HG03066 (cell line): ENCODE results near the gene FGF11.
"Not testable (repeated sequence)": the region's sequence is repeated elsewhere in the genome, so short reads cannot be mapped to it uniquely, and the experiment has no call there.

ENCODE experiments used
- ATAC-seq: cut with Tn5 transposase; IDR thresholded peaks from one replicate; pipeline ENCODE4 v1.9.1; 2021; ENCODE audit warnings: low read depth; ENCODE audit not compliant: unreplicated experiment

Gene FGF11

DNA sequence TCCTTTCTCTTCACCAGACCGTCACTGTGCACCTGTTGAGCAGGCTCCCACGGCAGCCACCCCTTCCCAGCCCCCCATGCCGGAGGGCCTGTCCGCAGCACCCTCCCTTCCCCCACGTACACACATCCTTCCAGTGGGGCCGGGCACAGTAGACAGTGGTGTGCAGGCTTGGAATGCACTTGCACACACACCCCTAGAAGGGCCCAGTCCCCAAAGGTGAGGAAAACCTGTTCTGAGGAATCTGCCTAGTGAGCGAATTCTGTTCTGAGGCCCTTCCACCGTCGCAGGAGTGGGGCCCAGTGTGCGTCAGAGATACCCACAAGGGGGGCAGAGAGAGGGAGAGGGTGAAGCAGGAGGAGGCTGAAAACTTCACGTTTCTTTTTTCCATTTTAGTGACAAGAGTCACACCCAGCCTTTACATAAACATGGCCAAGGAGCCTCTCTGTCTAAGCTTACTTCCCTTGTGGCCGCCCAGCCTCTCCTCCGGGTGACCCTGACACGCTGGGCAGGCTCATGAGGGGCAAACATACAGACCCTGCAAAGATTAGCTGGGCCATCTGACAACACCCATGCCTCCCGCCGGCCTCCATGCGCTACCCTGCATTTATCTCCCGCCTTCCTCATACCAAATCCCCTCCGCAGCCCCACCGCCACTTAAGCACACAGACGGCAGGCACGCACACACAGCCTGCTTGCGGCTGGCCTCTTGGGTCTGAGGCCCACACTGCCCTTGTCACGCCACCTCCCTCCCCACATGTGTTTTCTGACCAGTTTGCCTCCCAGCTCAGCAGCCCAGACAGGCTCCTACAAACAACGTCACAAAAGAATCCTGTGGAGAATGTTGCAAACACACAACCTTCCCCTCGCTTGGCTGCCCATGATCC, 38.3 kb downstream of the FGF11 start:
- ATAC-seq = no peak

- no peak for ATAC-seq
Observed at GRCh38 chr17:7478276-7479212, 39.2 kb downstream of the FGF11 start.

- ATAC-seq = no peak
Observed at GRCh38 chr17:7479213-7480088, 40.1 kb downstream of the FGF11 start, which contains the start of gene ZBTB4. ZBTB4 (minus strand) TSS chr17:7479631; CDS start chr17:7466801, 12,830 bp downstream.

DNA sequence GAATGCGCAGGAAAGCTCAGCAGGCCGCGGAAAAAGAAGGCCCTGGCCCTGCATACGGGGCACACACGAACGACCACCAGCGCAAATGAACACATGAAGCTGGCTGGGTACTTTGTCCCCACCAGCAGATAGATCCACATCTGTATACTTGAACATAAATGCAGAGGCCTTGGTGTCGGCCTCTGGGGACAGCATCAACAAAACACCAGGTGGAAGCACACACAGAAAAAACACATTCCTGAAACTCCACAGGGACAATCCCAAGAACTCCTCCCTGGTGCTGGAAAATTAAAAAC, 40.7 kb downstream of the FGF11 start:
- ATAC-seq = no peak

DNA sequence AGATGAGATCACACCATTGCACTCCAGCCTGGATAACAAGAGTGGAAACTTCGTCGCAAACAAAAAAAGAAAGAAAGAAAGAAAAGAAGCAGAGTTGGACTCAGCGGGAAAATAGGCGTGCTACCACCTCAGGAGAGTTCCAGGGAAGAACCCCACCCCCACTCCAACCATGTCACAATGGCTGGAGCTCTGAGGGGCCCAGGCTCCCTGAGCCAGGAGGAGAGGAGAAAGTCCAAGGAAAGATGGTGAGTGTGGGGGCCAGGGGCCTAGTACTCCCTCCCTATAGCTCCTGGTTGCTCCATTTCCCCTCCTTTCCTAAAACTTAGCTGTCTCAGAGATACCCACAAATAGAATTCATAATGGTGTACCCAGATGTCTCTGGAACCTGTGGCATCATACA, 42.0 kb downstream of the FGF11 start, which contains the start of gene SLC35G6:
SLC35G6 (plus strand) TSS at position 172 of the 400 bp plus-strand sequence; CDS start at position 243, 71 bp downstream.
- not testable (repeated sequence) for ATAC-seq

DNA sequence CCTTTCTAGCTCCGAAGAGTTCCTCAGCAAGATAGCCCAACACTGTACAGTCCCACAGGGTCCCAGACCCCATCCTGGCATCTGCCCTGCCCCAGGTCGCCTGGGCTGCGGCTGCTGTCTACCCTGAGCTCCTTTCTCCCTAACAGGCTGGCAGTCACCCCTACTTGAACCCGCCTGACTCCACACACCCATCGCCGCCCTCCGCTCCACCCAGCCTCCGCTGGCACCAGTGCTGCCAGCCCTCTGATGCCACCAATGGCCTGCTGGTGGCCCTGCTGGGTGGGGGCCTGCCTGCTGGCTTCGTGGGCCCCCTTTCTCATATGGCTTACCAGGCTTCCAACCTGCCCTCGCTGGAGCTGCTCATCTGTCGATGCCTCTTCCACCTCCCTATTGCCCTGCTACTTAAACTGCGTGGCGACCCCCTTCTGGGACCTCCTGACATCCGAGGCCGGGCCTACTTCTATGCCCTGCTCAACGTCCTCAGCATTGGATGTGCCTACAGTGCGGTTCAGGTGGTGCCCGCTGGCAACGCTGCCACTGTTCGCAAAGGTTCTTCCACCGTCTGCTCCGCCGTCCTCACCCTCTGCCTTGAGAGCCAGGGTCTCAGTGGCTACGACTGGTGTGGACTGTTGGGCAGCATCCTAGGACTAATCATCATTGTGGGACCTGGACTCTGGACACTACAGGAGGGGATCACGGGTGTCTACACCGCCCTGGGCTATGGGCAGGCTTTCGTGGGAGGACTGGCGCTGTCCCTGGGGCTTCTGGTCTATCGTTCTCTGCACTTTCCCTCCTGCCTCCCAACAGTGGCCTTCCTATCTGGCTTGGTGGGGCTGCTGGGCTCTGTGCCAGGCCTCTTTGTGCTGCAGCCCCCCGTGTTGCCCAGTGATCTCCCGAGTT, 42.8 kb downstream of the FGF11 start:
- not testable (repeated sequence) for ATAC-seq

GRCh38 chr17:7482742-7483088, 43.4 kb downstream of the FGF11 start:
- ATAC-seq = not testable (repeated sequence)

DNA sequence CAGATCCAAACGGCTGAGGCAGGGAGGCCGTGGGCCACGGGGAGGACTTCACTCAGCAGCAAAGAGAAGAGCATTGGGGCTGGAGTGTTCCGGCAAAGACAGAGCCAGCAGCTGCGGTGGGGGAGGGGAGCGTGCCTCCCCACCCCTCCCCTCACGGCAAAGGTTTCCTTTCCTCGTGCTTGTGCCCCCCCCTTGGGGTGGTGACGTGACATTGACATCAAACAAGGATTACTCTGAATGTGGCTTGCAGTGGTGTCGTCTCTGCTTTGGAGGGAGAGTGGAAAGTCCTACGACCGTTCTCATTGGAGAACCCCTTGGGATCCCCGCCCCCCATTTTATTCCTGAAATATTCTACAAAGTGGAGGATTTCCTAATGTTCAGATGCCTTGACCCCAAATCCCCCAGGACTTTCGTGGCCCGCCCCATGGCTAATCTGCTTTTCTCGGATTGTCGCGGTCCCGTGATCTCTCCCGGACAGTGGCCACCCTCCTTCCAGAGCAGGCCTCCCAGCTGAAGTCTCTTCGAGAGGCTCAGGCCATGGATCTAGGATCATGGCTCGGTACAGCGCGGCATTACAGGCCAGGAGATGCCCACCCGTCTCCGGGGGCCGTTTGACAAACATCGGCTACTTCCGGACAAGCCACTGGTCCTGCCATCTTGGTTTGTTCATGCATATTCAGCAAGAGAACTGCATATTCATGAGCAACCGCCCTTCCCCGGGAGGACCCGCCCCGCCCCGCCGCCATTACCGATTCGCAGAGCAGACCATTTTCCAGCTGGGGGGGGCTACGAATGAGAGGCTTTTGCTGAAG, 44.1 kb downstream of the FGF11 start:
- ATAC-seq = peak; percentile 43

GRCh38 chr17:7484067-7484918, 45.0 kb downstream of the FGF11 start, which contains the start of gene POLR2A:
POLR2A (plus strand) TSS chr17:7484366.
- peak; percentile 48 for ATAC-seq

DNA sequence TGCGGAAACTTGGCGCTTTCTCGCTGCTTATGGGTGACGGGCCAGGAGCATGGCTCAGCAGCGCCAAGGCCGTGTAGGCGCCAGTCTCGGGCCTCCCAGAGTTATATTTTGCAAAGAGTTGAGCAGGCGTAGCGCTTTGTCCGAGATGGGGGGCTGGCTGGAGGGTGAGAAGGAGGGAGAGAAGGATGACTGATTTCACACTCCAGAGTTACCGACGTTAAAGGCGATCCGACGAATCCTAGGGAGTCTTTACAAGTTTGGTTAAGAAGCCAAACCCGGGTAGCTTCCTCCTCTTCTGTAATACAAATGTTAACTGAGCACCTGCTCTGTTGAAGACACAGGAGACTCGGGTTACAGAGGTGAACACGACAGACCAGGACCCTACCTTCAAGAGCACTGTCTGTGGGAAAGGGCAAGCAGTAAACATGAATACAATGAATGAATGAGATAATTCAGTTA, 45.6 kb downstream of the FGF11 start:
- no peak for ATAC-seq

- no peak for ATAC-seq
Observed at GRCh38 chr17:7486181-7486580, 46.9 kb downstream of the FGF11 start.

GRCh38 chr17:7490144-7490543, 50.8 kb downstream of the FGF11 start:
- ATAC-seq = no peak

GRCh38 chr17:7491583-7491982, 52.3 kb downstream of the FGF11 start:
- no peak for ATAC-seq

DNA sequence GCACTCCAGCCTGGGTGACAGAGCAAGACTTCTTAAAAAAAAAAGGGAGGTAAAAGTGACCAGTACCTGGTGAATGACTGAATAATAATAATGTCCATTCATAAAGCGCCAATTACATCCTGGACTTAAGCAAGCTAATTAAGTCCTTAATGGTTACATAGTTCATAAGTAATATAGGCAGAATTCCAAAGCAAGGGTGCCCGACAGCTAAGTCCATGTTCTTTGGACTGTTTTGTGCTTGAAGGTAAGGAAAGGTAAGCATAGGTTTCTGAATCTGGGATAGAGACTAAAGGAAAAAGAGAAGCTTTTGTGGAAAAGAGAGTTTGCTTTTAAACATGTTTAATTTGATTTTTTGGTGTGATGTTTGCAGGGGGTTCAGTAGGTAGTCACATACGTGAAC, 54.6 kb downstream of the FGF11 start:
- no peak for ATAC-seq
